ENCODE measurements around the gene AHI1.

AHI1 gene

GRCh38 chr6:135325624-135326424, 171.7 kb downstream of the AHI1 start:
- DNase-seq (ENCODE audit: low read depth): no peak

DNA sequence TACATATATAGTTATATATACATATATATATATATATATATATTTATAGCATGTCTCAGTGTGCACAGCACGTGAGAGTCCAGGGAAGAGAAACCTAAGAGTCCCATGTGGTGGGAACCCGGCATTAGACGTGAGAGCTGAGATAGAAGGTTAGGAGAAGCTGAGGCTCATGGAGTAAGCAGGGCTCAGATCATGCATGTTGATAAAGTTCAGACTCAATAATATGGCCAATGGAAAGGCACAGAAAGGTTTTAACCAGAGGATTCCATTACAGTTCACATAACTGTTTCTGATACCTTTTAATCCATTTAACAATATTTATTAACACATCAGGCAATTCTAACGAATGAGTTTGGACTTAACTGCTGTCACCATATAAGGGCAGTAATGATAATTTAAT, 173.0 kb downstream of the AHI1 start:
- DNase-seq (ENCODE audit: low read depth): no peak

DNA sequence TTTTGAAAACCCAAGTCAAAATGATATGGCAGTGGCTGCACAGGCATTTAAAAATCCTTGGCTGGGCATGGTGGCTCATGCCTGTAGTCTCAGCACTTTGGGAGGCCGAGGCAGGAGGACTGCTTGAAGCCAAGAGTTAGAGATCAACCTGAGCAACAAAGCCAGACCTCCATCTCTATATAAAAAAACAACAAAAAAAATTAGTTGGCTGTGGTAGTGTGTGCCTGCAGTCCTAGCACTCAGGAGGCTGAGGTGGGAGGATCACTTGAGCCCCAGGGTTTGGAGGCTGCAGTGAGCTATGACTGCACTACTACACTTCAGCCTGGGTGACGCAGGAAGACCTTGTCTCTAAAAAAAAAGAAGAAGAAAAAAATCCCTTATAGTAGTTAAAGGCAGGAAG, 173.6 kb downstream of the AHI1 start:
- DNase-seq (ENCODE audit: low read depth): no peak

DNA sequence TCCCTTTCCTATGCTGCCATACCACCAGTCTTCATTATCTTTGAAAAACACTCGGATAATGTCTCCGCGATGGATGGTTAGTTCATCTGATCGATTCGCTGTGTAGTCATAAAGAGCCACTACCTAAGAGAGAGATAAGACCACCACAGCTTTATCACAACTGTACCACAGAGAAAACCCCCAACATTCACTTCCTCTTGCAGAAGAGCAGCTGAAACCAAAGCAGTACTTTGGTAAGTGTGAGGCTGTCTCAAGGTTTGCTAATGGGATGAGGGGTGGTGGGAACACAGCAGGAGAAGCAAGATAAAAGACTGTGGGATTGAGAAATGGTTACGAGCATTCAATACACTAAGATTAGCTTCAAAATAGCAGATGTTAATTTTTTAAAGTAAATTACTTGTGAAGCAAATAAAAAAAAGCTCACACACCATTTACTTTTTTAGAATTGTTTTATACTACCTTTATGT, 174.3 kb downstream of the AHI1 start:
- no peak for DNase-seq (ENCODE audit: low read depth)

DNA sequence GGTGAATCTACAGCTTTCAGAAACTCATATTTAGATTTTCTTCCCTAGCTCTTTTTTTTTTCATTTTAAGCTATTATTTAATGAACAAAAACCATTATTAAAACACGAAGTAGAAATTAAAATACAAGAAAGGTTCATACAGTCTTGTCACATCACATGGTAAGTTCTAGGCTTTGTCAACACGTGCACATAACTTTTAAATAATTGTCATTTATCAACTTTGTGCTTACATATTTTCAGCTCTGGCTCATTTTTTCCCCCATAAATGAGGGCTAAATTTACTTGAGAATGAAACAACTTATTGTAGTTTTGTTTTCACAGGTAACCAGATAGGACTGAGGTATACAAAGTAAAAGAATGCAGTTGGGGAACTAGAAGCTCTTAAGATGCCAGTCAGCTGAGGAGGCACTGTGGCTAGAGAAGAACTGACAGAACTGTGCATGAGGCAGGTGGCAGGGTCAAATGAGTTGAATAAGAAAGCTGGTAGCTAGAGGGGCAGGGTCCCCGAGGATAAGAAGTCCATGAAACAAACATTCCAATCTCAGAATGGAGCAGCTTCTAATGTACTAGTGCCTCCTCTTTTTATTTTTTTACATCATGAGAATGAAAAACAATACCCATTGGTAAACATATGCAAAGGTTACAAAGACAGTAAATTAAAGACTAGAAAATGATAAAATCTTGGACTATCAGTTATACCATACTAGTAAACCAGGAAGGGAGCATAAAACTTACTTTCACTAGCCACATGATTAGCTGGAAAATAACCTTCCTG, 174.9 kb downstream of the AHI1 start:
- DNase-seq (ENCODE audit: low read depth): no peak

- no peak for DNase-seq (ENCODE audit: low read depth)
These were observed 176.6 kb downstream of the AHI1 start for GRCh38 chr6:135320721-135321621.

DNA sequence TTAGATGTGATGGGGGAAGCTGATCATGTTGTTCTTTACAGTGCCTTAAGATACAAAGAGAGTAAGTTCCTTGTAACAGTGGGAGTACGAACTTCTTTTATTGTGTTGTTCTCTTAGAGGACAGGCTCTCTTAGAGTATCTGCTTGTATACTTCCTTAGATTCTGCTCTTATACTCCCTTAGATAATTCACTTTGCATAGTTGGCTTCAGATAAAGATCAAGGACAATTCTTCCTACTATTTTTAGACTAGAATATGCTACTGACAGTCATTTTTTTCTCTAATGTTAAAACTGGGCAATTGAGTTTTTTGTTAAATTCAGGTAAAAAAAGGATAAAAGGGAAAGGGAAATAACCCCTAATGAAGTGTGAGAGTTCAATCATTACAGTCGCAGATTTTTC, 177.7 kb downstream of the AHI1 start:
- no peak for DNase-seq (ENCODE audit: low read depth)

DNA sequence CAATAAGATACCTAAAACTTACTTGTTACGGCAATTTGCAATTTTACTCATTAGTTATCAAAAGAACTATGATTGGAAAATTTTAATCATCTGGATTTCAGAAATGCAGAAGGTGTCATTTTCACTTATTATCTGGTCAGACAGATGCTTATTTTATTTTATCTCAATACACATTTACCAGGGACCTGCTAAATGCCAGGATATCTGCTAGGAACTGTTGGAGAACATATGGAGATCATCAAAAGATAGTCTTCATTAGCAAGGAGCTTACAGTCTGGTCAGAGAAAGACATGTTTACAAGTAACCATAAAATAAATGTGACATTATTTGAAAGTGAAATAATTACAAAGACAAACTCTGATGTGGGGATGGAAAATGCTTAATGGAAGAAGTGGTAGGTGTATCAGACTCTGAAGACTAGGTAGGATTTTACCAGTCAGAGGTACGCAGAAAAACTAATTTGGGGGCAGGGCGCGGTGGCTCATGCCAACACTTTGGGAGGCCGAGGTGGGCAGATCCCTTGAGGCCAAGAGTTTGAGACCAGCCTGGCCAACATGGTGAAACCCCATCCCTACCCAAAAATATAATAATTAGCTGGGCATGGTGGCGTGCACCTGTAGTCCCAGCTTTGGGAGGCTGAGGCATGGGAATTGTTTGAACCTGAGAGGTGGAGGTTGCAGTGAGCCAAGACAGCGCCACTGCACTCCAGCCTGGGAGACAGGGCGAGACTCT, 178.6 kb downstream of the AHI1 start:
- no peak for DNase-seq (ENCODE audit: low read depth)

DNA sequence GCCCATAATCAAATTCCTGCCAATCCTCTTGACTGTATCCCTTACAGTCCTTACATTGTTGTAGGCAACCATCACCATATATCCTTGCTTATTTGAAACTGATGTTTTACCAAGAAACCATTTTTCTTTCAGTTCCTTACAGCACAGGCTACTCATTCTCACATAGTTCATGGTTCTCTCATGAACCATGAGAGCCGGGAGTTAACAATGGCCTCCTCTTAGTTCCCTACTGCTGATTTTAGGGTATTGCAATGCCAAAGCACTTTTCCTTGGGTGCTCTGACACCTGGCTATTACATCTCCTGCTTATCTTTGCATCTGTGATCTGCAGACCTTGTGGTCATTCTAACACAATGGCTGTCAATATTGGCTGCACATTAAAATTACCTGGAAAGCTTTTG, 183.0 kb downstream of the AHI1 start:
- no peak for DNase-seq (ENCODE audit: low read depth)

DNA sequence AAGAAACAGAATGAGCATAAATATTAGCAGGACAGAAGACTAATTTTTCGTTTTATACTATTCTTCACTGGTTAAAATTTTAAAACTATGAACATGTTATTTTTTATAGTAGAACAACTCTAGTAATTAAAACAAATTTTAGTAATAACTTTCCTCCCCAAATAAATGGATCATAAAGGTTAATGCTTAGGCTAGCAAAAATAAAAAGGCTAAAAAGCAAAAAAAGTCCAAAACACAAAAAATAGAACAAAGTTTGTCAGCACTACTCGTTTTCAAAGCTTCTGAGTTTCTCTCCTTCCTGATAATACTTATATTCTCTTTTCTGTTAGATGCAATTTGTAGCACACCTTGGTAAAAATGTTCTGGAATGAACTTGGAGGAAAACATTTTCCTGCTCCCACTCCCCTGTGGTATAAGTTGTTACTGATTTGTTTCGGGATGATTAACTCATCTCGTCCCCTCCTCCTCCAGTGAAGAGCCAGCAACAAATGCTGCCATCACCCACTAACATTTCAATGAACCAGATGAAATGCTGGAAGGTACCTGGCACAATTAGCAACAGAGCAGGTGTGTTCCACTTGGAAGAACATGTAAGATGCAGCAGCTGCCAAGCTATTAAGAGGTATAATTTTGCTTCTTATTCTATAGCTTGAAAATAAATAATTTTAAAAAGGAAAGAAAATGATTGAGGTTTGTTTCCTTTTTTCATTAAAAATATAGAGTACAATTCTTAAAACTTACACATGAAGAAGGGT, 185.9 kb downstream of the AHI1 start:
- DNase-seq (ENCODE audit: low read depth): no peak

DNA sequence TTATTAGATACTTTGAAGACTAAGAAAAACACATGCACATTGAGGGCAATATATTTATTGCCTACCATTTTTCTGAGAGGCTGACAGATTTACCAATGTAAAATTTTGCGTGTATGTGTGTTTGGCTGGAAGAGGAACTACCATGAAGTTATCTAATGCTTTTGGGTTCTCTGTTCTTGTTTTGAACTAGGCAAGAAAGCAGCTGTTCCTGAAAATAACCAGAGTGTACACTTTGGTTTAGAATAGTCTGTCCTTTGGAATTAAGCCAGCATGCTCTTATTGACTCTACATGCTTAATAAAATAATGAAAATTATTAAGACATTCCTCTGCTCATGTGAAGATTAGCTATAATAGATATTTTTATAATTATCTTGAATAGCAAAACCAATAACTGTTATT, 187.2 kb downstream of the AHI1 start:
- DNase-seq (ENCODE audit: low read depth): no peak

DNA sequence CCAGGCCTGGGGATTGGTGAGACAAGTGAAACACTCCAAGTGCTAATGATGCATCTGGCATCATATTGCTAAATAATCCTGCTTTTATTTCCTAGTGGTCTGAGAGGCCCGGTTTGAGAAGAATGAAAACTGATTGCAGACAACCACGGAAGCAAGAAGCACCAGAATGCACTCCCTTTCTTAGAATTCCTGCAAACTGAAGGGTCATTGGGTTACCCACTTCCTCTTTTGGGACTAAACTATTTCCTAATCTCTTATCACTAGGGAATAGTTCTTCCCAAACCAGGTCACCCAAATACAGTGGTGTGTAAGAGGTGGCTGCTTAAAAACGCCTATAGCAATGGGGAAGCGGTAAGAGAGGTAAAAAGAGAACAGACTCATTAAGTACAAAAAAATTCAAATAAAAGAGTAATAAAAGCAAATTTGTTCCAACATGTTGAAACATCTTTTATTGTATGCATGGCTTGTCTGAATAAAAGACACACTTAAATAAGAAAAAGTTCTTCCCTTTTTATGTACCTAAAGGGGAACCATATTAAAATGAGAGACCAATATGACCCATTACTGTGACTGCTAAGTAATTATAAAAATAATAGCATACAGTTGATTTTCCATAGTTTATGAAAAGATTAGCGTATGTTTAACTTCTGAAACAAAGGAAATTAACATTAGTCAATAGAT, 190.7 kb downstream of the AHI1 start:
- DNase-seq (ENCODE audit: low read depth): no peak

DNA sequence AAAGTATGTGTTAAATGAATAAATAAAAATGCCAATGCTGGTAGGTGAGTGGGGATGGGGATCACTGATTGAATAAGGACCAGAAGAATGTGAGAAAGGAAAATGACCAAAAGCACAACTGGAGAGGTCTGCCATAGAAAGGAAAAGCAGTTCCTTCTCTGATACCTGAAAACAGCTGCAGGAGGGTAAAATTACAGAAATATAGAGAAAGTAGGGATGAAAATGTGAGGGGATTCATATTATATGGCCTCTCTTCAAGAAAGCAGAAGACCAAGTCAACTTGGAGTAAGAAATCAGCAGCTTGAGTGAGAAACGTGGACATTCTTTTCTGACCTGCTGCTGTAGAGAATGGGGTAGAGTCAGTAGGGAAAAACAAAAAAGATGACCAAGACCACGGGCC, 191.4 kb downstream of the AHI1 start:
- DNase-seq (ENCODE audit: low read depth): no peak

DNA sequence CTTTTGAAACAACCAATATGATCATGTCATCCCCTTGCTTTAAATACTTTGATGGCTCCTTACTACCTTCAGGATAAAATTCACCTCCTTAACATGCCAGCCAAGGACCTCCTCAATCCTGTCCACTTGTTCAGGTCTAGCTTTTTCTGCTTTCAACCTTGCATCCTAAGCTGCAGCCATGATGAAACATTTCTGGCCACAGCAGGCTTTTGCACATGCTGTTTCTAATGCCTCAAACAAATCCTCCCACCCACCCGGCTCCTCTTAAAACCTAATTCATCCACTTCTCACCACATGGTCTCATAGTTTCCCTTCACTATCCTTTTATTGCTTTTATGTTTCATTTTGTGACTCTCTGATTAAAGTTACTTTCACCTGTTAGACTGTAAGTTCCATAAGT, 191.9 kb downstream of the AHI1 start:
- no peak for DNase-seq (ENCODE audit: low read depth)

- DNase-seq (ENCODE audit: low read depth): no peak
These were observed 192.7 kb downstream of the AHI1 start for GRCh38 chr6:135304883-135305282.

- DNase-seq (ENCODE audit: low read depth): no peak
These were observed 196.2 kb downstream of the AHI1 start for GRCh38 chr6:135301304-135301703.

GRCh38 chr6:135300576-135300975, 197.0 kb downstream of the AHI1 start:
- DNase-seq (ENCODE audit: low read depth): peak; percentile 36

- peak; percentile 78 for DNase-seq (ENCODE audit: low read depth)
These were observed 198.3 kb downstream of the AHI1 start for GRCh38 chr6:135299256-135299655.

- no peak for DNase-seq (ENCODE audit: low read depth)
These were observed 199.1 kb downstream of the AHI1 start for GRCh38 chr6:135298455-135298854.

GRCh38 chr6:135296715-135297114, 200.8 kb downstream of the AHI1 start:
- DNase-seq (ENCODE audit: low read depth): no peak
